ENCODE data around the gene TMEM267. TPM values are rescaled to one million over a fixed set of nuclear protein-coding genes. Genes with fewer than 3 reads are reported as not detected.

TMEM267 gene
- total and polyA plus RNA-seq, 2 of the 4 experiments (the other 2 are of a cell fraction): 9.2 to 12.0 TPM

- no peaks in the 10 kb centered on the region for H3K36me3 ChIP-seq (ENCODE audit: control insufficient read depth, insufficient read depth, low read length)
- no peak overlapping the region for H4K8ac ChIP-seq (ENCODE audit: low read depth in 2 of 2, low read length in 2 of 2)
- CTCF ChIA-PET: no interaction called here
- no peak for DNase-seq
- intact Hi-C loops (cut with micrococcal nuclease) (no loop called here), dilution Hi-C loops (cut with HindIII; ENCODE audit: low sequenced_read_pairs, unreplicated experiment) (no loop called here), in situ Hi-C loops (cut with MboI; ENCODE audit: low sequenced_read_pairs) (no loop called here)
- no peak overlapping the region for H2AFZ ChIP-seq (replicated peaks; ENCODE audit: low read length, poor library complexity)
- H3K9me1 ChIP-seq (ENCODE audit: insufficient read depth, low read length): peaks cover 9% of the 10 kb centered on the region; the same call in 1 of the 2 replicates
- H3K4me1 ChIP-seq (ENCODE audit: control insufficient read depth, insufficient read depth, low read length): peaks cover under 1% of the 10 kb centered on the region
- no peak overlapping the region for H3K14ac ChIP-seq (replicated peaks; ENCODE audit: low read depth, low read length)
- H4K5ac ChIP-seq (ENCODE audit: low read depth, low read length): no peak overlapping the region
- no peak for TF ChIP-seq MAFK (IDR thresholded peaks at IDR 0.05; ENCODE audit: low read depth, low read length)
- TF ChIP-seq BHLHE40 (IDR thresholded peaks at IDR 0.05; ENCODE audit: low read depth, low read length): no peak
- TF ChIP-seq SMC3 (IDR thresholded peaks at IDR 0.05; ENCODE audit: low read depth, low read length): no peak
- no peak for TF ChIP-seq POLR2A (IDR thresholded peaks at IDR 0.05; ENCODE audit: low read depth, low read length)
- no peak for TF ChIP-seq MAZ (IDR thresholded peaks at IDR 0.05; ENCODE audit: borderline replicate concordance, low read depth, low read length)
- TF ChIP-seq RAD21 (IDR thresholded peaks at IDR 0.05; ENCODE audit: low read length): no peak
- WGBS, 2 experiments (ENCODE audit: extremely low coverage in 2 of 2, insufficient read length in 1 of 2): no CpG with 5 or more reads among the region's 4 CpGs
- POLR2A ChIA-PET (ENCODE audit: unreplicated experiment): no interaction called here
- no peak overlapping the region for H4K91ac ChIP-seq (ENCODE audit: insufficient read depth, low read depth, low read length)
- H3K23ac ChIP-seq (ENCODE audit: low read depth, low read length): no peak overlapping the region
- no peak overlapping the region for H3K18ac ChIP-seq (ENCODE audit: low read depth, low read length)
- no peaks in the 10 kb centered on the region for H4K20me1 ChIP-seq (ENCODE audit: insufficient read depth, low read length)
- no peak overlapping the region for H3K4me3 ChIP-seq (ENCODE audit: insufficient read depth, low read depth, low read length)
- ATAC-seq (ENCODE audit: low read depth): no peak
- H3K4me2 ChIP-seq (ENCODE audit: low read depth, low read length): no peak overlapping the region
- H3K4ac ChIP-seq (ENCODE audit: low read depth, low read length): no peak overlapping the region
- H3K27me3 ChIP-seq (ENCODE audit: control insufficient read depth, insufficient read depth, low read length): no peaks in the 10 kb centered on the region
- no peak overlapping the region; the same call in 2 of the 3 replicates for H2BK15ac ChIP-seq (ENCODE audit: low read depth, low read length)
- H3K56ac ChIP-seq (ENCODE audit: extremely low read depth, insufficient read depth, low read length): no peak overlapping the region
- no peak overlapping the region for H2BK20ac ChIP-seq (ENCODE audit: low read depth, low read length)
- H2BK5ac ChIP-seq (ENCODE audit: low read depth, low read length, poor library complexity, severe bottlenecking): no peak overlapping the region
- H2AK9ac ChIP-seq (replicated peaks; ENCODE audit: low read depth, low read length, poor library complexity): no peak overlapping the region
- no peak overlapping the region for H3K27ac ChIP-seq (ENCODE audit: insufficient read depth, low read length)
- H3K9ac ChIP-seq (ENCODE audit: low read depth, low read length): no peak overlapping the region
- no peak overlapping the region for H2BK120ac ChIP-seq (ENCODE audit: low read depth, low read length)
- no peaks in the 10 kb centered on the region for H3K9me3 ChIP-seq (ENCODE audit: control insufficient read depth, insufficient read depth, low read length)
- H3K79me1 ChIP-seq (ENCODE audit: low read depth in 1 of 2, low read length in 2 of 2): no peaks in the 10 kb centered on the region
- no TSS peak for BruUV-seq (replicated peaks)
- H2AK5ac ChIP-seq (ENCODE audit: low read depth, low read length): no peak overlapping the region
Observed at GRCh38 chr5:43433382-43433781, 50.3 kb downstream of the TMEM267 start.

All from IMR-90 (cell line).